Tibial nerve (tissue), 4 donors: Measurements from ENCODE around the gene KRT80. TPM values are rescaled to one million over a fixed set of nuclear protein-coding genes. Genes with fewer than 3 reads are reported as not detected.

Experiments
- DNase-seq, 2 donors: peaks; one replicate each; pipeline ENCODE4 v3.0.0-alpha.2; 2019; ENCODE audit warnings: low spot score in 2 of 2
- H3K27ac ChIP-seq, 4 donors: fragments of 200-600 bp; sonication (generic) in 3 of 4; one replicate each; pipeline ENCODE4 v1.5.1; 2017 to 2019; ENCODE audit warnings: mild to moderate bottlenecking in 1 of 4
- H3K27me3 ChIP-seq, 2 donors: fragments of 200-600 bp; sonication (generic) in 1 of 2; one replicate each; pipeline versions ENCODE4 v1.5.1 to v1.6.0; 2017 to 2019
- H3K36me3 ChIP-seq, 3 donors: fragments of 200-600 bp; sonication (generic); one replicate each; pipeline ENCODE4 v1.5.1; 2018 to 2019
- H3K4me1 ChIP-seq, 4 donors: fragments of 200-600 bp; sonication (generic) in 3 of 4; one replicate each; pipeline ENCODE4 v1.5.1; 2017 to 2019
- H3K4me3 ChIP-seq, 4 donors: fragments of 200-600 bp; sonication (generic) in 3 of 4; one replicate each; pipeline ENCODE4 v1.5.1; 2017 to 2019; ENCODE audit warnings: mild to moderate bottlenecking in 1 of 4, moderate library complexity in 1 of 4
- H3K9me3 ChIP-seq, 4 donors: fragments of 200-600 bp; sonication (generic) in 3 of 4; one replicate each; pipeline ENCODE4 v1.5.1; 2017 to 2019
- EP300 ChIP-seq, 2 donors: sonication (generic); formaldehyde crosslinking; IDR thresholded peaks; one replicate each; pipeline ENCODE4 v1.6.1; 2017; ENCODE audit warnings: antibody characterized with exemption in 2 of 2, mild to moderate bottlenecking in 1 of 2
- POLR2A ChIP-seq, 2 donors: fragments of 450-650 bp; IDR thresholded peaks; one replicate each; pipeline ENCODE4 v1.6.1; 2017; ENCODE audit warnings: antibody characterized with exemption in 2 of 2, mild to moderate bottlenecking in 2 of 2, moderate library complexity in 2 of 2
- WGBS, 2 donors: methylation state at CpG; one replicate each; pipeline ENCODE4 v1.1.5; 2018; 5-methylcytosine and 5-hydroxymethylcytosine counted together
- total RNA-seq, 4 donors: library from RNA; depleted of rRNA; stranded (reverse); fragments of >200 nt; gene quantifications; one replicate each; pipeline ENCODE4 v1.1.0, GENCODE V29; 2016
- TF ChIP-seq, protein P1 (sequence below), 5 experiments: fragments of 200-600 bp in 3 of 5; fragments of 450-650 bp in 2 of 5; sonication (generic) in 3 of 5; IDR thresholded peaks; one replicate each; pipeline ENCODE4 v1.5.1; 2016 to 2019; ENCODE audit warnings: antibody characterized with exemption in 5 of 5, mild to moderate bottlenecking in 3 of 5, moderate library complexity in 2 of 5

KRT80 gene
- total RNA-seq, 4 donors from 2014 or later = not detected

DNA sequence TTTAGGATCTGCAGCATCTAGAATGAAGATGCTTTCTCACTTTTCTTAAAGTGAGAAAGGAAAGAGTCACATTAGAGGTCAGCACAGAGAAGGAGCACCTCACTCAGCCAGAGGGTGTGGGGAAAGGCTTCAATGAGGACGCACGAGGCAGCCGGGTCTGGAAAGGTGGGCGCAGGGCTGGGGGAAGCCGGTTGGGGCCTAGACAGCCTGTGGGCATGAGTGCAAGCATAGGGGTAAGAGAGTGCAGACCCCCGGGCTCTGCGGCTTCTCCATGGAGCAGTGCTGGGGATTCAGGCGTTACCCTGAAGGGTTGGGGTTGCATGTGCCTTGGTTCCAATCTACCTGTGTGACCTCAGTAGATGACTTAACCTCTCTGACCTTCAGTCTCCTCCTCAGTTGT, 49.9 kb downstream of the KRT80 start:
- H3K9me3 ChIP-seq = no peaks in the 10 kb centered on the region
- DNase-seq = no peak
- 79 to 89% methylated on average over 8 of the region's 8 CpGs for WGBS, 2 donors
- H3K4me3 ChIP-seq = no peak overlapping the region
- H3K27me3 ChIP-seq = no peaks in the 10 kb centered on the region
- H3K27ac ChIP-seq = no peak overlapping the region
- TF ChIP-seq, protein P1, sequence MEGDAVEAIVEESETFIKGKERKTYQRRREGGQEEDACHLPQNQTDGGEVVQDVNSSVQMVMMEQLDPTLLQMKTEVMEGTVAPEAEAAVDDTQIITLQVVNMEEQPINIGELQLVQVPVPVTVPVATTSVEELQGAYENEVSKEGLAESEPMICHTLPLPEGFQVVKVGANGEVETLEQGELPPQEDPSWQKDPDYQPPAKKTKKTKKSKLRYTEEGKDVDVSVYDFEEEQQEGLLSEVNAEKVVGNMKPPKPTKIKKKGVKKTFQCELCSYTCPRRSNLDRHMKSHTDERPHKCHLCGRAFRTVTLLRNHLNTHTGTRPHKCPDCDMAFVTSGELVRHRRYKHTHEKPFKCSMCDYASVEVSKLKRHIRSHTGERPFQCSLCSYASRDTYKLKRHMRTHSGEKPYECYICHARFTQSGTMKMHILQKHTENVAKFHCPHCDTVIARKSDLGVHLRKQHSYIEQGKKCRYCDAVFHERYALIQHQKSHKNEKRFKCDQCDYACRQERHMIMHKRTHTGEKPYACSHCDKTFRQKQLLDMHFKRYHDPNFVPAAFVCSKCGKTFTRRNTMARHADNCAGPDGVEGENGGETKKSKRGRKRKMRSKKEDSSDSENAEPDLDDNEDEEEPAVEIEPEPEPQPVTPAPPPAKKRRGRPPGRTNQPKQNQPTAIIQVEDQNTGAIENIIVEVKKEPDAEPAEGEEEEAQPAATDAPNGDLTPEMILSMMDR (IDR thresholded peaks at IDR 0.05) = no peak
- TF ChIP-seq EP300 (IDR thresholded peaks at IDR 0.05) = no peak
- TF ChIP-seq POLR2A (IDR thresholded peaks at IDR 0.05) = no peak
- H3K4me1 ChIP-seq = peaks cover 0 to 14% (median 4%) of the 10 kb centered on the region in 4 donors
- no peaks in the 10 kb centered on the region for H3K36me3 ChIP-seq

DNA sequence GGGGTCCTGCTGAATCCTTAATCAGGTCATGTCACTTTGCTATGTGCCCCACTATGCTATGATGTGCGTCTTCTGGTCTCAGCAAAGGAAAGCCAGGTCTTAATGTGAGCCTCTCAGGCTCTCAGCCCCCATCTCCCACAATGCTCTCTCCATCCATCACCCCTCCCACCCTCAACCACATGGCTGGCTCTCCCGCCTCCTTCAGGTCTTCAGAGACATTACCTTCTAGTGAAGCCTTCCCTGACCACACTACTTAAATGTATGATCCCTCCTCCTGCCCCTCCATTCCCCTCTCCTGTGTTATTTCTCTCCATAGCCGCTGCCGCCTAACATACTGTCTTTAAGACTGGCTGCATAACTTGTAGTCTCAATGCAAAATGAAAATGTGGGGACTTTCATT, 50.5 kb downstream of the KRT80 start:
- TF ChIP-seq POLR2A (IDR thresholded peaks at IDR 0.05) (no peak), EP300 (IDR thresholded peaks at IDR 0.05) (no peak)
- TF ChIP-seq, protein P1 (IDR thresholded peaks at IDR 0.05) = no peak
- Histone ChIP-seq H3K9me3 (no peaks in the 10 kb centered on the region), H3K4me1 (peaks cover 0 to 8% (median 0%) of the 10 kb centered on the region in 4 donors), H3K27ac (no peak overlapping the region), H3K27me3 (no peaks in the 10 kb centered on the region), H3K4me3 (no peak overlapping the region), H3K36me3 (no peaks in the 10 kb centered on the region)
- no peak for DNase-seq
- 79 to 94% methylated on average over 4 of the region's 4 CpGs for WGBS, 2 donors

DNA sequence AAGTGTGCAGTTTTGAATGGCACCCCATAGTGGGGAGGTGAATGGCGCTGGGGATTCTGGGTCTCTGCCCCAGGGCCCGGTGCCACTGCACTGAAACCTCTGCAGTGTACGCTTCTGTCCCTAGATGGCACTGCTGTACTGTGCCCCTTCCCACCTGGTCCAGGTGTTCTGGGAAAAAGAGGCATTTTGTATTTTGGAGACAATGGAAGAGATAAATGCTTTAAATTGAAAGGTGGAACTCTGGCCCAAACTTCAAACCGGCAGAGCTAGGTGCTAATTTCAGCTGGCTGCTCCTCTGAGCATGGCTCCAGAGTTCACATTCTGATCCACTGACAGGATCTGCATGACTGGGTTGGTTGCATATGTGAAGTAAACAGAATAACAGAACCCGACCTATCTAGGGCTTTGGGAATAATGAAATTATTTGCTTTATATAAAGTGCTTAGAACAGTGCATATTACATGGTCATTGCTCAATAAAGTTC, 52.2 kb downstream of the KRT80 start:
- Histone ChIP-seq H3K36me3 (no peaks in the 10 kb centered on the region), H3K4me3 (no peak overlapping the region), H3K27ac (no peak overlapping the region), H3K9me3 (no peaks in the 10 kb centered on the region), H3K4me1 (no peaks in the 10 kb centered on the region), H3K27me3 (no peaks in the 10 kb centered on the region)
- WGBS, 2 donors = 28 to 41% methylated on average over 5 of the region's 5 CpGs
- TF ChIP-seq POLR2A (IDR thresholded peaks at IDR 0.05) = no peak
- TF ChIP-seq, protein P1 (IDR thresholded peaks at IDR 0.05) = peak in 3 of 5 experiments; percentile 27 to 38 (median 34)
- TF ChIP-seq EP300 (IDR thresholded peaks at IDR 0.05) = no peak
- DNase-seq = no peak

DNA sequence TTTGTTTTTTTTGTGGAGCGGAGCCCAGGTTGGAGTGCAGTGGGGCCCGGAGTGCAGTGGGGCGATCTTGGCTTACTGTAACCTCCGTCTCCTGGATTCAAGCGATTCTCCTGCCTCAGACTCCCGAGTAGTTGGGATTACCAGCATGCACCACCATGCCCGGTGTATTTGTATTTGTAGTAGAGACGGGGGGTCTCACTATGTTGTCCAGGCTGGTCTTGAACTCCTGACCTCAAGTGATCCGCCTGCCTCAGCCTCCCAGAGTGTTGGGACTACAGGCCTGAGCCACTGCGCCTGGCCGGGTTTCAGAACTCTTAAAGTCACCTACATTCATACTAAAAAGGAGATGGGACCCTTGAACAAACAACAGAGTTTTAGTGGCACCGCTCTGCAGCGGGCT, 52.7 kb downstream of the KRT80 start:
- DNase-seq = no peak

DNA sequence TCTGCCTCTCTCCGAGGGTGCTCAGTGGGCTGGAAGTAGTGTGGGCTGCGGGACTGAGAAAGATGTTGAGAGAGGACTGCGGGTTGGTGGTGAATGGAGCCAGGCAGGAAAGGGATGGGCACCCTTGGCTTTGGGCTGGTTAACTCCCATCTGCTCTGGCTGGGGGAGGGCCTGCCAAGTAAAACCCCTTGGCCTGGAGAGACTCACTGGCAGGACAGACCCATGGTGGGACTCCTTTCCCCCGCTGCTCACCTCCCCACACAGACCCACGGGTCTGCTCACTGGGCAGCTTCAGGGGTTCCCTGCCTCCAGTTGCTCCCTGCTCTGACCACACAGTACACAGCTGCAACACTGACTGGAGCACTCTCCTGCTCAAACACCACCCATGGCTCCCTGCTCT, 54.1 kb downstream of the KRT80 start:
- no peaks in the 10 kb centered on the region for H3K27me3 ChIP-seq
- 86 to 88% methylated on average over 5 of the region's 5 CpGs for WGBS, 2 donors
- H3K4me1 ChIP-seq = no peaks in the 10 kb centered on the region
- no peaks in the 10 kb centered on the region for H3K9me3 ChIP-seq
- H3K27ac ChIP-seq = no peak overlapping the region
- DNase-seq = no peak
- TF ChIP-seq POLR2A (IDR thresholded peaks at IDR 0.05) = no peak
- TF ChIP-seq, protein P1 (IDR thresholded peaks at IDR 0.05) = no peak
- TF ChIP-seq EP300 (IDR thresholded peaks at IDR 0.05) = no peak
- H3K36me3 ChIP-seq = no peaks in the 10 kb centered on the region
- no peak overlapping the region for H3K4me3 ChIP-seq

More for the DNA sequence above, 52.7 kb downstream of the KRT80 start:
- H3K27ac ChIP-seq = no peak overlapping the region
- H3K4me3 ChIP-seq = no peak overlapping the region
- WGBS, 2 donors = 86 to 87% methylated on average over 13 of the region's 13 CpGs
- H3K9me3 ChIP-seq = no peaks in the 10 kb centered on the region
- no peaks in the 10 kb centered on the region for H3K36me3 ChIP-seq
- H3K4me1 ChIP-seq = no peaks in the 10 kb centered on the region
- TF ChIP-seq EP300 (IDR thresholded peaks at IDR 0.05) (no peak), POLR2A (IDR thresholded peaks at IDR 0.05) (no peak)
- TF ChIP-seq, protein P1 (IDR thresholded peaks at IDR 0.05) = no peak
- no peaks in the 10 kb centered on the region for H3K27me3 ChIP-seq
